ENCODE results near the gene PLIN4. TPM values are rescaled to one million over a fixed set of nuclear protein-coding genes. Genes with fewer than 3 reads are reported as not detected.

Gene PLIN4
- total RNA-seq, 1 donor from 2014 or later, result under 0.01 TPM

DNA sequence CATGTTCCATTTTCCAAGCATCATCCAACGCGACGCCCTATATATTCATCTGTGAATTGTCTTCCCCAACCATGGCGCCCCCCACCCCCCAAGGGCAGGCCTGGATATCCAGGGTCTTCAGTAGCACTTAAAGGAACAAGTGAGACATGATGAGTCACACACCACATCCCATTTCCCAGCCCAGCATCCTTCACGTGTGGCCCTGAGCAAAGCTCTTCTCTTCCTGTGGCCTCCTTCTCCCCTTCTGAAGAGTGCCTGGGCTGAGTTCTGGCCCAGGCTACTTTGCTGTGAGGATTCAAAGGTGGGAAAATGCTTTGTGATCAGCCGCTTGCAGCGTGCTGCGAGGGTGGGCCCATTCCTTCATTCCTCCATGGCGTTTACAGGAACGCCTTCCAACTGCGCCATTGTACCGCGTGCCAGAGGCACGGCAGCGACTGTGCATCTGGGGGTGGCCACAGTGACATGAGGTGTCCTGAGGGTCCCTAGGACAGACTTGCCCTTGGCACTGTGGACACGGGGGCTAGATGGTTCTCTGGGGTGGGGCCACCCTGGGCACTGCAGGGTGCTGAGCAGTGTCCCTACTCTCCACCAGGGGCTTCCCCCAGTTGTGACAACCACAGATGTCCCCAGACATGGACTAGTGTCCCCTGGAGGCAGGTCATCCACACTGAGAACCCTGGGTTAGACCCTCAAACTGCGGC, 11.7 kb downstream of the PLIN4 start:
- DNase-seq (ENCODE audit: low read depth, low spot score), result peak; percentile 26

GRCh38 chr19:4505570-4506448, 12.5 kb downstream of the PLIN4 start:
- DNase-seq (ENCODE audit: low read depth, low spot score), result no peak

DNA sequence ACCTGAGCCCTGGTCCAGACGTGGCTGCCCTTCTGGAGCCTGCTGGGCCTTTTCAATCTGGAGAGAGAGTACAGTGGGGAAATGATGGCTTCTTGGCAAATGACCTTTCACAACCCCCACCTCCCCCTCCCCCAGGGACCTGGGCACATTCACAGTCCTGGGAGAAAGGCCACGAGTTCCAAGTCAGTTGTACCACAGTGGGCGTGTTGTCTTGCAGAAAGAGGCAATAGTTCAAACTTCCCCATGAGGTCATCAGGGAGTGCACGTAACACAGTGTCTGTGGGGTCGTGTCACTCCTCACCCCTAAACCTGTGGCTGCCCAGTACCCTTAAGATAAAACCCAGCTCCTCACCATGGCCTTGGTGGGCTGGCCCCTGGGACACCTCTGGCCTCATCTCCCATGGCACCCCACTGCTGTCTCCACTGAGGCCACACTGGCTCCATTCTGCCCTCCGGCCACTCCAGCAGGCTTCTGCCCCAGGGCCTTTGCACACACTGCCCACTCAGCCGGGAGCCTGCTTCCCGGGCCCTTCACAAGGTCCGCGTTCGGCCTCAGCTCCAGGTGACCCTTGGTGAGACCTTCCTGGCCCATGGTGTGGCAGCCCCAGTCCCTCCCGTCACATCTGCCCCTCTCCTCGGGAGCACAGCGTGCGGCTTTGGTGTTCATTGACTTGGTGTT, 13.3 kb downstream of the PLIN4 start:
- DNase-seq (ENCODE audit: low read depth, low spot score), result no peak

DNA sequence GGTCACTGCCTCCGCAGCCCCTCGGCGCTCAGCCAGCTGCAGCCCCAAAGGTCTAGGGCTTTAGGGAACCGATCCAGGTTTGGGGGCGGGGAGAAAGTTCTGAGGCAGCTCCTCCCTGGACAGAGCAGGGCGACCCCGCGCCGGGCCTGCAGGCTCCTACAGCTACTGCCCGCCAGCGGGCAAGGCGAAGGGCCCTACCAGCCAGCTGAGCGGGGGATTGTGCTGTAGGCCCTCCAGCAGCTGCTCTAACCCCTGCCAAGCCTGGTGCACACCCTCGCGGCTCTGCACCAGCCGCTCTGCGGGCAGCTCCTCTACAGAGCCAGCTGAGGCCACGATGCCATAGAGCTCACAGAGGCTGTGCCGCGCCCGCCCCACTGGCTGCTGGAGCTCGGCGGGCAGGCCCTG, 14.0 kb downstream of the PLIN4 start:
- DNase-seq (ENCODE audit: low read depth, low spot score), result no peak

DNA sequence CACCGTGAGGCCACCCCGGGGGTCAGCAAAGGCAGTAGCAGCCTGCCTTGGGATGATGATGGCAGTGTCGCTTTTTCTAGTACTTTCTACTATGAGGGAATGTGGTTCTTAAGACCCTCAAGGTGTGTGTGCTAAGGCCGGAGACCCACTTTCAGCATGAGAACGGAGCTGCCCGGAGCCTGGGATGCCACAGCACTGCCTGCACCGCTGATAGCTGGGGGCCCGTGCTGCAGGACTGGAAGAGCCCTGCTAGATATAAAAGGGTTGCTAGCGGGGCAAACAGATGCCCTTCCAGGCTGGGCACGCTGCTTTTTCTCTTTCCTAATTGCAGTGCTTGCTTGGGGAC, 14.5 kb downstream of the PLIN4 start:
- no peak for DNase-seq (ENCODE audit: low read depth, low spot score)

DNA sequence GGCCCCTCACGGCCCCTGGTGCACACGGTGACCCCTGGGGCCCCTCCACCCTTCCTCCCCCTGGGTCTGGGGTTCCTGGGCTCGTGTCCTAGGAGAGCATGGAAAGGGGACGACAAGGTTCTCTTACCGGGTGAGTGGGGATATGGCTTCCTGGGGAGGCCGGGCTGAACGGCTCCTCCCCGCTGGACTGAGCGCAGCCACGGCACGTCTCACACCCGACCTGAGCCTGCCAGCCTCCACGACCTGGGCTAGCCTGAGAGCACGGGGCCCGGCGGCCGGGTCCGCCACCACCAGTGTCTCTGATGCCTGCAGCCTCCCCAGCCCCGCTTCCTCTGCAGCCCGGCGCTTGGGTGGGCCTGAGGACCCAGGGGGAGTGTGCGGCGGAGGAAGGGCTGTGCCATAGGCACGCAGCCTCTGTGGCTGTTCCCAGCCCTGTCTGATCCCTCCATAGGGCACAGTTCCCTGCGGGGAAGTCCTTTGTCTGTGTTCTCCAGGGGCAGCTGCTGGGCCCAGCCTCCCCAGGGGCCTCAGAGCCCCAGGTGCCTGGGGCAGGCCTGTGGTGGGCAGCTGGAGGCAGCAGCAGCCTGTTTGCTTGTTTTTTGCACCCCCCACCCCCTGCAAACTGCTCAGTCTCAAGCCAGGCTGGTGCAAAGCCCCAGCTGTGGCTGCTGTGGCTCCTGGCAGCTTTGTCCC, 15.0 kb downstream of the PLIN4 start:
- DNase-seq (ENCODE audit: low read depth, low spot score), result no peak

DNA sequence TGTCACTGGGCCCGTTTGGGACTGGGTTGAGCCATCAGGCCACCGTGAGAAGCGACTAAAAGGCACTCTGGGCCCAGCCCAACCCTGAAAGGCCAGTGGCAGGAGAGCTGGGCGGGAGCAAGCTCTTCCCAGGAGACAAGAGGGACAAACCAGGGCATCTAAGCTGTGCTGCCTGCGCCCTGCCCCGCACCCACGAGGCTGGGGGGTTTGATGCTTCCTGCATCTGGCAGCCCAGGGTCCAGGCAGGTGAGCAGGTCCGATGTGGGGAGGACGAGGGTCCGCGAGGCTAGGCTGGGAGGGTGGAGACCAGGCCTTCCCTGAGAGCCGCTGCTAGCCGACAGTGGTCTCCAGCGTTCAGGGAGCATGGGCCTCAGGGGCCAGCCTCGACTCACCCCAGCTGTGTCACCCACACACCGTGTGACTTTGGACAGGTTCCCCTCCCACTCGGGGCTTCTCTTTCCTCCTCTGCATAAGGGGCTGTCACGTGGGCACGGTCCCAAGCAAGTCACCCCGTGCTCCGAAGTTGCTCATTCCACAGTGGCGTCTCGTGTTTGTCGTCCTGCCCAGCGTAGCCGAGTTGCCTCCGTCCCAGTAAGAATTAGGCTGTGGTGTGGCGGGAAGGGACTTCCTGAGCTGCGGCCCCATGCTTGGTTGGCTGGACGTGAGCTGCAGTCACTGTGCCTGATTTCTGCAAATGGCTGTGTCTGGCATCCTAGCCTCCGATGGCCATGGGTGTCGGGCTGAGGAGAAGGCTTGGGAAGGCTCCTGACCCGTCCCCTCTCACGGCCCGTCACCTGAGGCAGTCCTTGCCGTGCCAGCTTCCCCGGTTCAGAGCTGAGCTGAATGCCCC, 15.8 kb downstream of the PLIN4 start:
- no peak for DNase-seq (ENCODE audit: low read depth, low spot score)

GRCh38 chr19:4501691-4502090, 16.6 kb downstream of the PLIN4 start:
- DNase-seq (ENCODE audit: low read depth, low spot score), result no peak

DNA sequence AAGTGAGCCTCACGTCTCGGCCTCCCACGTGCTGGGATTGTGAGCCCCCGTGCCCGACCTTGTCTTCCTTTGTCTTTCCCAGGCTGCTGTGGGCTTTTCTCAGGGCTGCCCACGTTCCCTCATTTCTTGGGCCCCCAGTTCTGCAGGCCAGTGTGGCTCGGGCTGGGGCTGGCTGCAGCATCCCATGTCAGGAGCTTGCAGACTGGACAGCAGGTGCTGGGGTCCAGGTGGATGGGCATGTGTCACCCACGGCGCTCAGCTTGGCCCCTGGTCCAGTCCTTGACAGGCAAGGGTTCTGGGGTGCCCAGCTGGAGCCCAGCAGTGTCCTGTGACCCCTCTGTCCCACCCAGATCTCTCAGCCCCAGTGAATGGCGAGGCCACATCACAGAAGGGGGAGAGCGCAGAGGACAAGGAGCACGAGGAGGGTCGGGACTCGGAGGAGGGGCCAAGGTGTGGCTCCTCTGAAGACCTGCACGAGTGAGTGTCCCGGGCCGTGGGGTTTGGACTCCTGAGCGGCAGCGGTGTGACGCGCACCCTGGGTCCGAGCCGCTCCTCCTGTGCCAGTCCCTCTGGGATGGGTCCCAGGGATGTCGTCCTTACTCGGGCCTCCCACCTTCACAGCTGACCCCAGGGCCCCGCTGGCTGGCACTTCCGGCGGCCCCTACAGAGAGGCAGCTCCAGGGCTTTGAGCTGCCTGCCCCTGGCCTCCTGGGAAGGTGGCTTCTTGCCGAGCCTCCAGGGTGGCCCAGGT, 17.3 kb downstream of the PLIN4 start:
- no peak for DNase-seq (ENCODE audit: low read depth, low spot score)

- no peak for DNase-seq (ENCODE audit: low read depth, low spot score)
These were observed 18.4 kb downstream of the PLIN4 start for GRCh38 chr19:4499855-4500254.

DNA sequence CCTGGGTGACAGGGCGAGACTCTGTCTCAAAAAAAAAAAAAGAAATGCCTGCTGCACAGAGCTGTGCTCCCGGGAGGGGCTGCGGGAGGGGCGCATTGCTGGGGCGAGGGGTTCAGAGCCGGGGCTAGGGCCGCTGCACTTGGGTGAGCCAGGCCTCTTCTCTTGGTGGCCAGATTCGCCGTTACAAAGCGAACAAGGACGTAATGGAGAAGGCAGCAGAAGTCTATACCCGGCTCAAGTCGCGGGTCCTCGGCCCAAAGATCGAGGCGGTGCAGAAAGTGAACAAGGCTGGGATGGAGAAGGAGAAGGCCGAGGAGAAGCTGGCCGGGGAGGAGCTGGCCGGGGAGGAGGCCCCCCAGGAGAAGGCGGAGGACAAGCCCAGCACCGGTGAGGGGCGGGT, 19.0 kb downstream of the PLIN4 start:
- no peak for DNase-seq (ENCODE audit: low read depth, low spot score)

DNA sequence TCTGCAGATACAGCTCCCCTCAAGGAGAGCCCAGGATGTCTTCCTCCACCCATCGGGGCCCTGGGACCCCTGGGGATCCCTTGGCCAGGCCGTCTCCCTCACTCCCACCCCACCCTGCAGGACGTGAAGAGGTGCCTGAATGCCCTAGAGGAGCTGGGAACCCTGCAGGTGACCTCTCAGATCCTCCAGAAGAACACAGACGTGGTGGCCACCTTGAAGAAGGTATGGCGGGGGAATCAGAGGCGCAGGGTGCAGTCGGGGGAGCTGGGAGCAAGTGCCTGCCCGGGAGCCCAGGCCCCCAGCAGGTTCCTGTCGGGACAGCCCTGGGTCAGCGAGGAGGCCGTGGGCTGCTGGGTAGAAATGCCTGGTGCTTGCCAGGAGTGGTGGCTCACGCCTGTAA, 19.6 kb downstream of the PLIN4 start:
- DNase-seq (ENCODE audit: low read depth, low spot score), result no peak

GRCh38 chr19:4497770-4498389, 20.4 kb downstream of the PLIN4 start:
- no peak for DNase-seq (ENCODE audit: low read depth, low spot score)

DNA sequence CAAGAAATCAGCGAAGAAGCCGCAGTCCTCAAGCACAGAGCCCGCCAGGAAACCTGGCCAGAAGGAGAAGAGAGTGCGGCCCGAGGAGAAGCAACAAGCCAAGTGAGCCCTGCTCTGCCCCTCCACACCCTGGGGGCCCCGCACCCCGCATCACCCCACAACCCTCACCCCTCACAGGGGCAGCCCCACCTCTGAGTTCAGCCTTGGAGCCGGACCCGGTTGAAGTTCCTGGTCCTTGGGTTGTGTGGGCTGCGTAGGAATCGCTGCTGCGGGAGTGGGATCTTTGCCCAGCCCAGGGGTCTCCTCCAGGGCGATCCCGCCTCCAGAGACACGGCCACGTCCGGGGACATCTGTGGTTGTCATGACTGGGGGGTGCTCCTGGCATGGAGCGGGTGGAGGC, 22.0 kb downstream of the PLIN4 start:
- DNase-seq (ENCODE audit: low read depth, low spot score), result no peak

DNA sequence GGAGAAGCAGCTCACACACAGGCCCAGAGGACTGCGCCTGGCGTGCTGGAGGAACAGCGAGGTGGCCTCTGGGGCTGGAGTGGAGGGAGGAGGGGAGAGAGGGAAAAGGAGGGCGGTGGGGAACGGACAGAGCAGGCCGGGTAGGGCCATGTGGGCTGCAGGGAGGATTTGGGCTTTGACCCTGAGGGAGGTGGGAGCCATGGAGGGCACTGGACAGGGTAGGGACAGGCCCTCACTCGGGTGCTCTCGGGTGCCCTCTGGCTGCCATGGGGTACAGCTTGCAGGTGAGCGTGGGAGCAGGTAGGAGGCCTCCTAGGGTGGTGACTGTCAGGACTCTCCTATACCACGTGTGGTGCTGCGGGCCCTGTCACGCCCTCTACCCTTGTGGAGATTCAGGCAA, 22.8 kb downstream of the PLIN4 start:
- no peak for DNase-seq (ENCODE audit: low read depth, low spot score)

DNA sequence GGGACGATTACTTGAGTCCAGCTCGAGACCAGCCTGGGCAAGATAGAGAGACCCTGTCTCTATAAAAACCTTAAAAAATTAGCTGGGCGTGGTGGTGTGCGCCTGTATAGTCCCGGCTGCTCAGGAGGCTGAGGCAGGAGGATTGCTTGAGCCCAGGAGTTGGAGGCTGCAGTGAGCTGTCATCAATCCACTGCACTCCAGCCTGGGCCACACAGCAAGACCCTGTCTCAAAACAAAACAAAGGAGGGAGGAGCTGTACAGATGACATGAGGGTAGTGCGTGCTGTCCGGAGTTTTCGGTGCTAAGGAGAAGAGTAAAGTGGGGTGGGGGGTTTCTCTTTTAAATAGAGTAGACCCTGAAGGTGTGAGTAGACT, 23.6 kb downstream of the PLIN4 start:
- DNase-seq (ENCODE audit: low read depth, low spot score), result no peak

DNA sequence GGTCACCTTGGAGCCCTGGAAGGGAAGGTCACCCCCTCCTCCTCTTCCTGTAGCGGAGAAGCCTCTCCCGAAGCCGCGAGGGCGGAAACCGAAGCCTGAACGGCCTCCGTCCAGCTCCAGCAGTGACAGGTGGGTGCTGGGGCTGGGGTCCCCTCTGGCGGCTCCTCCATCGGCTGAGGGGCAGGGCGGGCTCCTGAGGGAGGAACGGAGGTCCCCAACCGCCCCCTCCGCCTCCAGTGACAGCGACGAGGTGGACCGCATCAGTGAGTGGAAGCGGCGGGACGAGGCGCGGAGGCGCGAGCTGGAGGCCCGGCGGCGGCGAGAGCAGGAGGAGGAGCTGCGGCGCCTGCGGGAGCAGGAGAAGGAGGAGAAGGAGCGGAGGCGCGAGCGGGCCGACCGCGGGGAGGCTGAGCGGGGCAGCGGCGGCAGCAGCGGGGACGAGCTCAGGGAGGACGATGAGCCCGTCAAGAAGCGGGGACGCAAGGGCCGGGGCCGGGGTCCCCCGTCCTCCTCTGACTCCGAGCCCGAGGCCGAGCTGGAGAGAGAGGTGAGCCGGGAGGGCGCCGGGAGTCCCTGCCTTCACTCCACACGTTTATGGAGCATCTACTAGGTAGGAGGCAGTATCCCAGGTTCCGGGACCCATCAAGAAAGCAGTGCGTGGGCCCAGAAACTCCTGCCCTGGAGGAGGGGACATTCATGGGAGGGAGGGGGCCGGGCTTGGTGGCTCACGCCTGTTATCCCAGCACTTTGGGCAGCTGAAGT, 24.2 kb downstream of the PLIN4 start:
- no peak for DNase-seq (ENCODE audit: low read depth, low spot score)

DNA sequence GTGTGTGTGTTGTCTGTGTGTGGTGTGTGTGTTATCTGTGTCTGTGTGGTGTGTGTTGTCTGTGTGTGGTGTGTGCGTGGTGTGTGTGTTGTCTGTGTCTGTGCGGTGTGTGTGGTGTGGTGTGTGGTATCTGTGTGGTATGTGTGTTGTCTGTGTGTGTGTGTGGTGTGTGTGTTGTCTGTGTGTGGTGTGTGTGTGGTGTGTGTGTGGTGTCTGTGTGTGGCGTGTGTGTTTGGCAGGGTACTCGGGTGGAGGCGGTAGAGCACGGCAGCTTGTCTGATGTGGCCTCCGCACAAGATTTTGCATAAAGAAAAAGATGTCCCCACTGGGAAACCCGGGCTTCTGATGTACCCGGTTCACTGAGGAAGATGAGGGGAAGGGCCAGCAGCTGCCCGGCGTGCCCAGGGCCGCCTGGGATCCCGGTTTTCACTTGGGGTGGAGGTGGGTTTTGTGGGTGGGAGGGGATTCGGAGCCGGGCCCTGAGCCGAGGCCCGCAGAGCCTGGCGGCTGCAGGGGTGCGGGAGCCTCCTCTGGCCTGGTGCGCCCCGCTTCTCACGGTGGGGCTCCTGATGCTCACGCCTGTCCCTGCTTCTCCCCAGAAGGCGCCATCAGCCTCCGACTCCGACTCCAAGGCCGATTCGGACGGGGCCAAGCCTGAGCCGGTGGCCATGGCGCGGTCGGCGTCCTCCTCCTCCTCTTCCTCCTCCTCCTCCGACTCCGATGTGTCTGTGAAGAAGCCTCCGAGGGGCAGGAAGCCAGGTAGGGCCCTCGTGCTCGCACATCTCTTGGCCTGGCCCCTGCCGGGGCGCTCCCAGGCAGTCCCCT, 25.0 kb downstream of the PLIN4 start:
- no peak for DNase-seq (ENCODE audit: low read depth, low spot score)
